Measurements from ENCODE around the gene NFAT5.
"Not testable (repeated sequence)": the region's sequence is repeated elsewhere in the genome, so short reads cannot be mapped to it uniquely, and the experiment has no call there.

DNA sequence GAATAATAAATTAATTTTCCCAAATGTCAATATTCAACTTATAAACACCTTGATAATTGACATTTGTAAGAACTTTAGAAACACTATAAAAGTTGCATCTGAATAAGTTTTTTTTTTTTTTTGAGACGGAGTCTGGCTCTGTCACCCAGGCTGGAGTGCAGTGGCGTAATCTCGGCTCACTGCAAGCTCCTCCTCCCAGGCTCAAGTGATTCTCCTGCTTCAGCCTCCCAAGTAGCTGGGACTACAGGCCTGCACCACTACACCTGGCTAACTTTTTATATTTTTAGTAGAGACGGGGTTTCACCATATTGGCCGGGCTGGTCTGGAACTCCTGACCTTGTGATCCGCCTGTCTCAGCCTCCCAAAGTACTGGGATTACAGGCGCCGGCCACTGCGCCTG, 13.0 kb downstream of the NFAT5 start:
- TF ChIP-seq, protein P1, sequence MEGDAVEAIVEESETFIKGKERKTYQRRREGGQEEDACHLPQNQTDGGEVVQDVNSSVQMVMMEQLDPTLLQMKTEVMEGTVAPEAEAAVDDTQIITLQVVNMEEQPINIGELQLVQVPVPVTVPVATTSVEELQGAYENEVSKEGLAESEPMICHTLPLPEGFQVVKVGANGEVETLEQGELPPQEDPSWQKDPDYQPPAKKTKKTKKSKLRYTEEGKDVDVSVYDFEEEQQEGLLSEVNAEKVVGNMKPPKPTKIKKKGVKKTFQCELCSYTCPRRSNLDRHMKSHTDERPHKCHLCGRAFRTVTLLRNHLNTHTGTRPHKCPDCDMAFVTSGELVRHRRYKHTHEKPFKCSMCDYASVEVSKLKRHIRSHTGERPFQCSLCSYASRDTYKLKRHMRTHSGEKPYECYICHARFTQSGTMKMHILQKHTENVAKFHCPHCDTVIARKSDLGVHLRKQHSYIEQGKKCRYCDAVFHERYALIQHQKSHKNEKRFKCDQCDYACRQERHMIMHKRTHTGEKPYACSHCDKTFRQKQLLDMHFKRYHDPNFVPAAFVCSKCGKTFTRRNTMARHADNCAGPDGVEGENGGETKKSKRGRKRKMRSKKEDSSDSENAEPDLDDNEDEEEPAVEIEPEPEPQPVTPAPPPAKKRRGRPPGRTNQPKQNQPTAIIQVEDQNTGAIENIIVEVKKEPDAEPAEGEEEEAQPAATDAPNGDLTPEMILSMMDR (conservative IDR thresholded peaks at IDR 0.05) = not testable (repeated sequence)
- not testable (repeated sequence) for TF ChIP-seq EZH2 (IDR thresholded peaks at IDR 0.05; ENCODE audit: low read depth)

Measured in PC-9 (cell line).